Activated T-helper 17 cell treated with anti-CD3 and anti-CD28 coated beads, Interleukin-2, amount 50 U/mL, for 72 hours (primary cell): ENCODE results near the gene GSN. TPM values are rescaled to one million over a fixed set of nuclear protein-coding genes. Genes with fewer than 3 reads are reported as not detected.

Source experiments
- ATAC-seq: fragments of 150-1000 bp; cut with Tn5 transposase; replicated peaks from 2 replicates; pipeline ENCODE4 v1.10.0; 2021; ENCODE audit warnings: mild to moderate bottlenecking, moderate library complexity
- H3K27ac Mint-ChIP-seq: one replicate; pipeline ENCODE4 v1.8.0; 2022; ENCODE audit warnings: mixed read lengths
- H3K27me3 Mint-ChIP-seq: one replicate; pipeline ENCODE4 v1.8.0; 2022; ENCODE audit warnings: mixed read lengths
- H3K36me3 Mint-ChIP-seq: one replicate; pipeline ENCODE4 v1.8.0; 2022; ENCODE audit warnings: low read depth, mild to moderate bottlenecking, mixed read lengths
- H3K4me1 Mint-ChIP-seq: one replicate; pipeline ENCODE4 v1.8.0; 2022; ENCODE audit warnings: mixed read lengths
- H3K4me3 Mint-ChIP-seq: one replicate; pipeline ENCODE4 v1.8.0; 2022; ENCODE audit warnings: mild to moderate bottlenecking, mixed read lengths
- H3K9me3 Mint-ChIP-seq: one replicate; pipeline ENCODE4 v1.8.0; 2022; ENCODE audit warnings: mixed read lengths
- total RNA-seq, 2 donors: library from RNA; stranded (reverse); gene quantifications; one replicate each; pipeline ENCODE4 v1.2.3, GENCODE V29; 2022

GSN gene
- total RNA-seq, 2 donors from 2014 or later, result 5.1 to 5.6 TPM

- no peaks in the 10 kb centered on the region for H3K9me3 Mint-ChIP-seq
- ATAC-seq, result no peak
- no peak overlapping the region for H3K27ac Mint-ChIP-seq
- no peak overlapping the region for H3K4me3 Mint-ChIP-seq
- H3K4me1 Mint-ChIP-seq, result peaks cover 11% of the 10 kb centered on the region
- no peaks in the 10 kb centered on the region for H3K36me3 Mint-ChIP-seq
- H3K27me3 Mint-ChIP-seq, result peaks cover 24% of the 10 kb centered on the region
These were observed 28.5 kb downstream of the GSN start for GRCh38 chr9:121296213-121297127.

GRCh38 chr9:121297389-121297788, 29.4 kb downstream of the GSN start:
- no peak overlapping the region for H3K27ac Mint-ChIP-seq
- no peaks in the 10 kb centered on the region for H3K9me3 Mint-ChIP-seq
- no peak overlapping the region for H3K4me3 Mint-ChIP-seq
- H3K4me1 Mint-ChIP-seq, result peaks cover 11% of the 10 kb centered on the region
- ATAC-seq, result no peak
- H3K36me3 Mint-ChIP-seq, result no peaks in the 10 kb centered on the region
- H3K27me3 Mint-ChIP-seq, result peaks cover 24% of the 10 kb centered on the region

- Mint-ChIP-seq H3K9me3 (no peaks in the 10 kb centered on the region), H3K36me3 (no peaks in the 10 kb centered on the region), H3K27ac (no peak overlapping the region), H3K27me3 (peaks cover 24% of the 10 kb centered on the region), H3K4me1 (peaks cover 11% of the 10 kb centered on the region), H3K4me3 (peak overlapping the region; percentile 63)
- no peak for ATAC-seq
These were observed 30.1 kb downstream of the GSN start for GRCh38 chr9:121298016-121298538.

GRCh38 chr9:121298689-121299466, 30.9 kb downstream of the GSN start:
- ATAC-seq, result no peak
- no peaks in the 10 kb centered on the region for H3K36me3 Mint-ChIP-seq
- peak overlapping the region; percentile 63 for H3K4me3 Mint-ChIP-seq
- H3K27me3 Mint-ChIP-seq, result peaks cover 24% of the 10 kb centered on the region
- H3K4me1 Mint-ChIP-seq, result peaks cover 11% of the 10 kb centered on the region
- no peaks in the 10 kb centered on the region for H3K9me3 Mint-ChIP-seq
- H3K27ac Mint-ChIP-seq, result no peak overlapping the region

- peak overlapping the region; percentile 63 for H3K4me3 Mint-ChIP-seq
- peak; percentile 52 for ATAC-seq
- peaks cover 24% of the 10 kb centered on the region for H3K27me3 Mint-ChIP-seq
- H3K36me3 Mint-ChIP-seq, result no peaks in the 10 kb centered on the region
- peaks cover 11% of the 10 kb centered on the region for H3K4me1 Mint-ChIP-seq
- H3K27ac Mint-ChIP-seq, result no peak overlapping the region
- H3K9me3 Mint-ChIP-seq, result no peaks in the 10 kb centered on the region
These were observed 31.7 kb downstream of the GSN start for GRCh38 chr9:121299467-121300282.

- Mint-ChIP-seq H3K9me3 (no peaks in the 10 kb centered on the region), H3K4me1 (peaks cover 11% of the 10 kb centered on the region), H3K36me3 (no peaks in the 10 kb centered on the region), H3K4me3 (peak overlapping the region; percentile 63), H3K27me3 (peaks cover 24% of the 10 kb centered on the region), H3K27ac (no peak overlapping the region)
- no peak for ATAC-seq
These were observed 32.5 kb downstream of the GSN start for GRCh38 chr9:121300283-121301119.

- H3K9me3 Mint-ChIP-seq, result no peaks in the 10 kb centered on the region
- no peaks in the 10 kb centered on the region for H3K36me3 Mint-ChIP-seq
- peaks cover 11% of the 10 kb centered on the region for H3K4me1 Mint-ChIP-seq
- H3K4me3 Mint-ChIP-seq, result no peak overlapping the region
- ATAC-seq, result no peak
- H3K27me3 Mint-ChIP-seq, result peaks cover 24% of the 10 kb centered on the region
- H3K27ac Mint-ChIP-seq, result no peak overlapping the region
These were observed 33.9 kb downstream of the GSN start for GRCh38 chr9:121301881-121302286.

- H3K4me1 Mint-ChIP-seq, result peaks cover 11% of the 10 kb centered on the region
- H3K27me3 Mint-ChIP-seq, result peaks cover 24% of the 10 kb centered on the region
- no peak overlapping the region for H3K4me3 Mint-ChIP-seq
- no peaks in the 10 kb centered on the region for H3K36me3 Mint-ChIP-seq
- no peak for ATAC-seq
- H3K27ac Mint-ChIP-seq, result no peak overlapping the region
- no peaks in the 10 kb centered on the region for H3K9me3 Mint-ChIP-seq
These were observed 34.4 kb downstream of the GSN start for GRCh38 chr9:121302341-121302740.

GRCh38 chr9:121302786-121303185, 34.8 kb downstream of the GSN start:
- no peaks in the 10 kb centered on the region for H3K36me3 Mint-ChIP-seq

GRCh38 chr9:121303456-121304451, 35.8 kb downstream of the GSN start:
- Mint-ChIP-seq H3K27me3 (peaks cover 11% of the 10 kb centered on the region), H3K36me3 (no peaks in the 10 kb centered on the region), H3K27ac (no peak overlapping the region), H3K4me3 (no peak overlapping the region), H3K4me1 (peaks cover 7% of the 10 kb centered on the region), H3K9me3 (no peaks in the 10 kb centered on the region)
- ATAC-seq, result no peak

More at GRCh38 chr9:121302786-121303185, 34.8 kb downstream of the GSN start:
- H3K4me1 Mint-ChIP-seq, result peaks cover 11% of the 10 kb centered on the region
- H3K4me3 Mint-ChIP-seq, result no peak overlapping the region
- no peaks in the 10 kb centered on the region for H3K9me3 Mint-ChIP-seq
- H3K27me3 Mint-ChIP-seq, result peaks cover 20% of the 10 kb centered on the region
- ATAC-seq, result no peak
- no peak overlapping the region for H3K27ac Mint-ChIP-seq

- Mint-ChIP-seq H3K9me3 (no peaks in the 10 kb centered on the region), H3K36me3 (no peaks in the 10 kb centered on the region), H3K4me1 (peaks cover 7% of the 10 kb centered on the region), H3K27me3 (peaks cover 9% of the 10 kb centered on the region), H3K4me3 (no peak overlapping the region), H3K27ac (no peak overlapping the region)
- ATAC-seq, result no peak
These were observed 36.7 kb downstream of the GSN start for GRCh38 chr9:121304707-121305106.

GRCh38 chr9:121305269-121305994, 37.5 kb downstream of the GSN start:
- Mint-ChIP-seq H3K36me3 (no peaks in the 10 kb centered on the region), H3K4me1 (peaks cover under 1% of the 10 kb centered on the region)
- no peak for ATAC-seq

More at GRCh38 chr9:121305269-121305994, 37.5 kb downstream of the GSN start:
- Mint-ChIP-seq H3K27ac (no peak overlapping the region), H3K9me3 (no peaks in the 10 kb centered on the region), H3K27me3 (peaks cover 3% of the 10 kb centered on the region), H3K4me3 (no peak overlapping the region)
